Esophagus squamous epithelium (tissue), 4 donors: Measurements from ENCODE around the gene RFLNA.

Source experiments
- POLR2A ChIP-seq, 4 donors: fragments of 450-650 bp; IDR thresholded peaks; one replicate each; pipeline ENCODE4 v1.6.1; 2017; ENCODE audit warnings: antibody characterized with exemption in 4 of 4, mild to moderate bottlenecking in 4 of 4, moderate library complexity in 3 of 4
- TF ChIP-seq, protein P1 (sequence below), 6 experiments: fragments of 450-650 bp in 4 of 6; fragments of 200-600 bp in 2 of 6; sonication (generic) in 2 of 6; IDR thresholded peaks; one replicate each; pipeline ENCODE4 v1.5.1; 2016 to 2019; ENCODE audit warnings: antibody characterized with exemption in 6 of 6, mild to moderate bottlenecking in 4 of 6, moderate library complexity in 4 of 6

DNA sequence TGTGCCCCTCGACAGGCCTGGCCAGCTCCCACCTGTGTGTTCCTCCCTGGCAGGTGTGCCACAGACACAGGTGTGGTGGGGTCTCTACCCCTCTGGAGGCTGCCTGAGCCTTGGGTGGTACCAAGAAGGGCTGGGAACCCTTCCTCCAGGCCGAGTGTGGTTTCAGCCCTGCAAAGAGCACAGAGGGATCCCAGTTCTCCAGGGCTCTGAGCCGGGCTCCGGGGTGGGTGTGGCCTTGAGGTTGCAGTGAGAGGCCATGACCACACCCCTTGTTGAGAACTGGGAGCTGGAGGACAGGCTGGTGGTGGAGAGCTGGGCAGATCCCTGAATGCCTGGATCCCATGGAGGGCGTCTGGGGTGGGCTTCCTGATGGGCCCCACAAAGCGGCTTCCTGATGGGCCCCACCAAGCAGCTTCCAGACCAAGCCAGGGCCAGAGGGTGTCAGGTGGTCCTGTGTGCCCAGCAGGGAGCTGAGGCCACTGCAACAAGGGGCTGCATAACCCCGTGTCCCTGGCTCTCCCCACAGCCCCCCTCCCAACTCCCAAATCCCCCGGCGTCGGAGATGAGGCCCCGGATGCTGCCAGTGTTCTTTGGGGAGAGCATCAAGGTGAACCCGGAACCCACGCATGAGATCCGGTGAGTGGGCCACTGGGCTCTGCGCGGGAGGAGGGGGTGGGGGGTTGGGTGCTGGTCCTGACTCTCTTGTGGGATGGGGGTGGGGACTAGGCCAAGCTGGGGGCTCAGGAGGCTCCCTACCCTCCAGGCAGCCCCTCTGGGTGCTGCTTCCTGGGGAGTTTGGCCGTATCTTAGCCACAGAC lies 16.6 kb downstream of the RFLNA start:
- TF ChIP-seq POLR2A (IDR thresholded peaks at IDR 0.05) = no peak
- TF ChIP-seq, protein P1, sequence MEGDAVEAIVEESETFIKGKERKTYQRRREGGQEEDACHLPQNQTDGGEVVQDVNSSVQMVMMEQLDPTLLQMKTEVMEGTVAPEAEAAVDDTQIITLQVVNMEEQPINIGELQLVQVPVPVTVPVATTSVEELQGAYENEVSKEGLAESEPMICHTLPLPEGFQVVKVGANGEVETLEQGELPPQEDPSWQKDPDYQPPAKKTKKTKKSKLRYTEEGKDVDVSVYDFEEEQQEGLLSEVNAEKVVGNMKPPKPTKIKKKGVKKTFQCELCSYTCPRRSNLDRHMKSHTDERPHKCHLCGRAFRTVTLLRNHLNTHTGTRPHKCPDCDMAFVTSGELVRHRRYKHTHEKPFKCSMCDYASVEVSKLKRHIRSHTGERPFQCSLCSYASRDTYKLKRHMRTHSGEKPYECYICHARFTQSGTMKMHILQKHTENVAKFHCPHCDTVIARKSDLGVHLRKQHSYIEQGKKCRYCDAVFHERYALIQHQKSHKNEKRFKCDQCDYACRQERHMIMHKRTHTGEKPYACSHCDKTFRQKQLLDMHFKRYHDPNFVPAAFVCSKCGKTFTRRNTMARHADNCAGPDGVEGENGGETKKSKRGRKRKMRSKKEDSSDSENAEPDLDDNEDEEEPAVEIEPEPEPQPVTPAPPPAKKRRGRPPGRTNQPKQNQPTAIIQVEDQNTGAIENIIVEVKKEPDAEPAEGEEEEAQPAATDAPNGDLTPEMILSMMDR (IDR thresholded peaks at IDR 0.05) = no peak
